Skeletal muscle cell (primary cell): ENCODE data around the gene NUP133.
"Not testable (repeated sequence)": the region's sequence is repeated elsewhere in the genome, so short reads cannot be mapped to it uniquely, and the experiment has no call there.

ENCODE experiments used
- DNase-seq: peaks from one replicate; pipeline ENCODE4 v3.0.0-alpha.2; 2010; ENCODE audit warnings: low read depth
- H3K4me3 ChIP-seq: 2 replicates; pipeline ENCODE4 v1.5.1; 2011; ENCODE audit warnings: low read depth, mild to moderate bottlenecking, control low read depth, low read length, moderate library complexity

Gene NUP133

GRCh38 chr1:229396585-229397206 is 111.4 kb downstream of the NUP133 start:
- H3K4me3 ChIP-seq: no peak overlapping the region
- no peak for DNase-seq

GRCh38 chr1:229394517-229394916 is 113.6 kb downstream of the NUP133 start:
- not testable (repeated sequence) for DNase-seq, H3K4me3 ChIP-seq

GRCh38 chr1:229392936-229393335 is 115.2 kb downstream of the NUP133 start:
- H3K4me3 ChIP-seq: no peak overlapping the region
- DNase-seq: no peak
